ENCODE measurements around the gene RPP21. TPM values are rescaled to one million over a fixed set of nuclear protein-coding genes. Genes with fewer than 3 reads are reported as not detected.

RPP21 gene
- total and polyA plus RNA-seq, 2 of the 8 experiments (the other 6 are each of a cell fraction or from before 2014, with no cell fraction given), result 63.0 to 219 TPM

DNA sequence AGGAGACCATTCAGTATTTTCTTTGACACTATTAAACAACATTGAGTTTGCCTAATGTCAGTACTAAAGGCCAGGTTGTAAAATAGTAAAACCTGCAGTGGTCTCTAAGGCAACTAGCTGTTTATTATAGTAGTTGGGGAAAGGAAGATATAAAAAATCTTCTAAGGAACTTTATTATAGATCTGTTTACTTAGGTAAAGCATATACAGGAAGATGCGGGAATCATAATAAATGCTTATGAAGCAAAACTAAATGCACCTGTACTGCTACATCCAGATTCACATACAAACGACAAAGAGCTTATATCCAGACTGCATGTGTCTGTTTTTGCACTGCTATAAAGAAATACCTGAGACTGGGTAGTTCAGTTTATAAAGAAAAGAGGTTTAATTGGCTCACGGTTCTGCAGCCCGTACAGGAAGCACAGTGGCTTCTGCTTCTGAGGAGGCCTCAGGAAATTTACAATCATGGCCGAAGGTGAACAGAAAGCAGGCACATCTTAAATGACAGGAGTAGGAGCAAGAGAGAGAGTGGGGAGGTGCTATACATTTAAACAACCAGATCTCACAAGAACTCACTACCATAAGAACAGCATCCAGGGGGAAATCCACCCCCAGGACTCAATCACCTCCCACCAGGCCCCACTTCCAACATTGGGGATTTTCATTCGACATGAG lies 26.9 kb upstream of the RPP21 start (continued):
- TF ChIP-seq NANOG (IDR thresholded peaks at IDR 0.05; ENCODE audit: insufficient read depth, low read depth, low read length, poor library complexity, severe bottlenecking) (no peak), CTBP2 (IDR thresholded peaks at IDR 0.05; ENCODE audit: borderline replicate concordance, insufficient read depth, insufficient read length, low read length) (no peak), SIRT6 (IDR thresholded peaks at IDR 0.05; ENCODE audit: low read length) (no peak), CHD2 (IDR thresholded peaks at IDR 0.05; ENCODE audit: low read length) (no peak), CBX5 (IDR thresholded peaks at IDR 0.05; ENCODE audit: low read depth, low read length) (no peak), KDM4A (IDR thresholded peaks at IDR 0.05; ENCODE audit: low read depth, low read length, severe bottlenecking) (no peak), SP1 (IDR thresholded peaks at IDR 0.05; ENCODE audit: low read depth, low read length) (no peak)
- TF ChIP-seq, protein P1, sequence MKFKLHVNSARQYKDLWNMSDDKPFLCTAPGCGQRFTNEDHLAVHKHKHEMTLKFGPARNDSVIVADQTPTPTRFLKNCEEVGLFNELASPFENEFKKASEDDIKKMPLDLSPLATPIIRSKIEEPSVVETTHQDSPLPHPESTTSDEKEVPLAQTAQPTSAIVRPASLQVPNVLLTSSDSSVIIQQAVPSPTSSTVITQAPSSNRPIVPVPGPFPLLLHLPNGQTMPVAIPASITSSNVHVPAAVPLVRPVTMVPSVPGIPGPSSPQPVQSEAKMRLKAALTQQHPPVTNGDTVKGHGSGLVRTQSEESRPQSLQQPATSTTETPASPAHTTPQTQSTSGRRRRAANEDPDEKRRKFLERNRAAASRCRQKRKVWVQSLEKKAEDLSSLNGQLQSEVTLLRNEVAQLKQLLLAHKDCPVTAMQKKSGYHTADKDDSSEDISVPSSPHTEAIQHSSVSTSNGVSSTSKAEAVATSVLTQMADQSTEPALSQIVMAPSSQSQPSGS (IDR thresholded peaks at IDR 0.05; ENCODE audit: low read length), result no peak

Measured in H1 (cell line).